Endothelial cell of umbilical vein (primary cell): ENCODE results near the gene FRMD6. TPM values are rescaled to one million over a fixed set of nuclear protein-coding genes. Genes with fewer than 3 reads are reported as not detected.
A peak's percentile ranks its signal among the peaks of the same experiment; 100 is the strongest.

Experiments used
- BruUV-seq: library from RNA; stranded (reverse); fragments of 400-500 nt; replicated peaks from 2 replicates; lab custom pipeline; 2021; lab: Mats Ljungman, UMichigan
- CTCF ChIA-PET: fragments of 300-600, 350-600 bp; sonication (Branson Sonifier 250); formaldehyde crosslinking; loops from one replicate; lab custom pipeline; 2021; ENCODE audit warnings: antibody characterized with exemption, inconsistent platforms; lab: Charles Lee
- POLR2A ChIA-PET: fragments of 300-600, 350-600 bp; sonication (Branson Sonifier 250); formaldehyde crosslinking; loops from one replicate; lab custom pipeline; 2021; ENCODE audit warnings: antibody characterized with exemption, inconsistent platforms; lab: Charles Lee
- DNase-seq: peaks from one replicate; pipeline ENCODE4 v3.0.0-alpha.2; 2011; ENCODE audit warnings: low read depth, low spot score
- FAIRE-seq: peaks from 2 replicates; lab custom pipeline; 2011; peaks lifted over from hg19 to GRCh38; lab: Jason Lieb, UNC
- H2AFZ ChIP-seq: 2 replicates; pipeline ENCODE4 v1.6.0; 2012; ENCODE audit warnings: low read depth, low read length, control low read depth, inconsistent platforms
- H3K27ac ChIP-seq: 2 replicates; pipeline ENCODE4 v1.5.1; 2011; ENCODE audit warnings: low read depth, mild to moderate bottlenecking, control low read depth, low read length, moderate library complexity; ENCODE audit not compliant: insufficient read depth
- H3K27me3 ChIP-seq, 2 experiments: 2 replicates each; pipeline versions ENCODE4 v1.6.0 to v1.6.1; 2011; ENCODE audit warnings: low read length in 2 of 2, mixed read lengths in 1 of 2; ENCODE audit not compliant: control insufficient read depth in 2 of 2, insufficient read depth in 2 of 2
- H3K36me3 ChIP-seq, 2 experiments: 2 replicates in 1 of 2; 3 replicates in 1 of 2; pipeline ENCODE4 v1.5.1; 2011; ENCODE audit warnings: low read length in 2 of 2, mild to moderate bottlenecking in 1 of 2, moderate library complexity in 1 of 2; ENCODE audit not compliant: control insufficient read depth in 2 of 2, insufficient read depth in 2 of 2; ENCODE audit errors: extremely low read depth in 1 of 2
- H3K4me1 ChIP-seq: 3 replicates; pipeline ENCODE4 v1.5.1; 2011; ENCODE audit warnings: mild to moderate bottlenecking, low read length; ENCODE audit not compliant: control insufficient read depth, insufficient read depth; ENCODE audit errors: extremely low read depth
- H3K4me2 ChIP-seq: 2 replicates; pipeline ENCODE4 v1.6.1; 2011; ENCODE audit warnings: low read length, control low read depth, mixed read lengths; ENCODE audit not compliant: insufficient read depth
- H3K4me3 ChIP-seq, 3 experiments: fragments of 200-600 bp in 1 of 3; sonication (generic), shearing (Covaris generic) in 1 of 3; replicated peaks in 1 of 3; 2 replicates each; pipeline ENCODE4 v1.5.1; 2011 to 2016; ENCODE audit warnings: control low read depth in 3 of 3, low read length in 3 of 3, mild to moderate bottlenecking in 2 of 3, inconsistent platforms in 1 of 3, low read depth in 1 of 3, moderate library complexity in 1 of 3; ENCODE audit not compliant: insufficient read depth in 1 of 3
- H3K79me2 ChIP-seq: 2 replicates; pipeline ENCODE4 v1.6.0; 2012; ENCODE audit warnings: low read length, inconsistent platforms; ENCODE audit not compliant: control insufficient read depth, insufficient read depth
- H3K9ac ChIP-seq: replicated peaks from 2 replicates; pipeline ENCODE3; 2011; ENCODE audit warnings: low read length, control low read depth; ENCODE audit not compliant: insufficient read depth; ENCODE audit errors: extremely low read depth
- H3K9me1 ChIP-seq: replicated peaks from 3 replicates; pipeline ENCODE4 v1.6.0; 2011; ENCODE audit warnings: mild to moderate bottlenecking, low read length; ENCODE audit not compliant: control insufficient read depth, insufficient read depth; ENCODE audit errors: extremely low read depth
- H3K9me3 ChIP-seq: replicated peaks from 2 replicates; pipeline ENCODE4 v1.5.1; 2012; ENCODE audit warnings: low read length, inconsistent platforms; ENCODE audit not compliant: control insufficient read depth, insufficient read depth
- H4K20me1 ChIP-seq: replicated peaks from 2 replicates; pipeline ENCODE3; 2011; ENCODE audit warnings: mild to moderate bottlenecking, low read length; ENCODE audit not compliant: control insufficient read depth, insufficient read depth; ENCODE audit errors: extremely low read depth
- EZH2 ChIP-seq: IDR thresholded peaks from 2 replicates; pipeline ENCODE4 v1.6.1; 2012; ENCODE audit warnings: borderline replicate concordance, low read depth, mild to moderate bottlenecking, moderate library complexity, low read length, inconsistent platforms; ENCODE audit not compliant: severe bottlenecking
- FOS ChIP-seq: IDR thresholded peaks from 2 replicates; pipeline ENCODE4 v1.6.1; 2011; ENCODE audit warnings: mild to moderate bottlenecking, low read length, moderate library complexity, borderline replicate concordance; ENCODE audit not compliant: insufficient read depth
- GATA2 ChIP-seq: IDR thresholded peaks from 2 replicates; pipeline ENCODE4 v1.7.0; 2011; ENCODE audit warnings: low read depth, mild to moderate bottlenecking, moderate library complexity, mixed read lengths, low read length; ENCODE audit not compliant: insufficient read length, insufficient read depth
- JUN ChIP-seq: IDR thresholded peaks from 2 replicates; pipeline ENCODE4 v1.6.1; 2011; ENCODE audit warnings: borderline replicate concordance, low read depth; ENCODE audit not compliant: insufficient read length, insufficient read depth
- MAX ChIP-seq: IDR thresholded peaks from 2 replicates; pipeline ENCODE4 v1.6.1; 2011; ENCODE audit not compliant: insufficient read depth, insufficient read length
- MYC ChIP-seq: IDR thresholded peaks from one replicate; pipeline ENCODE4 v1.6.1; 2011; ENCODE audit warnings: mild to moderate bottlenecking, low read depth, low read length
- POLR2A ChIP-seq: IDR thresholded peaks from 2 replicates; pipeline ENCODE4 v1.6.1; 2012; ENCODE audit warnings: low read depth, mild to moderate bottlenecking, control low read depth, low read length
- POLR2AphosphoS5 ChIP-seq: IDR thresholded peaks from 2 replicates; pipeline ENCODE4 v1.6.1; 2012; ENCODE audit warnings: low read depth, mild to moderate bottlenecking, control low read depth, low read length, moderate library complexity; ENCODE audit not compliant: insufficient read depth
- dilution Hi-C: fragments of 300-500 bp; cut with MboI; formaldehyde crosslinking; loops from one replicate; pipeline ENCODE4 v1.15.0; 2019; ENCODE audit warnings: low sequenced_read_pairs; ENCODE audit not compliant: extremely low pct_ligation_motif_present
- intact Hi-C: fragments of 100-400 bp; cut with micrococcal nuclease; formaldehyde crosslinking; loops from one replicate; pipeline ENCODE4 v1.10.0; 2022
- polyA plus RNA-seq, 4 experiments: library from polyadenylated mRNA; depleted of rRNA in 3 of 4; stranded (reverse) in 3 of 4; unstranded in 1 of 4; fragments of >200 nt; gene quantifications; 2 replicates each; pipeline versions ENCODE4 v1.2.1 to v1.2.3, GENCODE V29; 2011 to 2012; ENCODE audit warnings: missing spikeins in 1 of 4
- total RNA-seq: library from RNA; stranded (reverse); gene quantifications from 2 replicates; pipeline ENCODE4 v1.2.3, GENCODE V29; 2021
- TF ChIP-seq, protein P1 (sequence below), 2 donors: IDR thresholded peaks; 1 replicate in 1 of 2; 2 replicates in 1 of 2; pipeline ENCODE4 v1.5.1; 2011; ENCODE audit warnings: low read length in 2 of 2, mild to moderate bottlenecking in 2 of 2, moderate library complexity in 2 of 2, control low read depth in 1 of 2, inconsistent platforms in 1 of 2, low read depth in 1 of 2; ENCODE audit not compliant: insufficient read depth in 1 of 2; ENCODE audit errors: extremely low read depth in 1 of 2

FRMD6 gene
- total and polyA plus RNA-seq, 2 donors (not counting 3 experiments of a cell fraction or from before 2014, with no cell fraction given): 69.0 to 97.1 TPM

GRCh38 chr14:51735851-51736250 is 84.1 kb downstream of the FRMD6 start:
- no peaks in the 10 kb centered on the region for H4K20me1 ChIP-seq
- peaks cover 0 to 16% of the 10 kb centered on the region in 2 experiments for H3K27me3 ChIP-seq
- no peaks in the 10 kb centered on the region for H3K4me1 ChIP-seq
- H3K9ac ChIP-seq: no peak overlapping the region
- dilution Hi-C loops (no loop called here), intact Hi-C loops (no loop called here)
- no peaks in the 10 kb centered on the region for H3K9me3 ChIP-seq
- no peak for DNase-seq
- H2AFZ ChIP-seq: no peak overlapping the region
- peak; percentile 8 for FAIRE-seq
- H3K4me2 ChIP-seq: no peak overlapping the region
- POLR2A ChIA-PET: no interaction called here
- no peaks in the 10 kb centered on the region for H3K9me1 ChIP-seq
- H3K36me3 ChIP-seq: no peaks in the 10 kb centered on the region
- no peak overlapping the region for H3K27ac ChIP-seq
- no TSS peak for BruUV-seq
- CTCF ChIA-PET: interaction anchor here (2.4 kb wide), 1 partner anchor 40 kb away, joined by 7 read pairs; no protein-coding TSS in a partner anchor
- no peaks in the 10 kb centered on the region for H3K79me2 ChIP-seq
- no peak overlapping the region for H3K4me3 ChIP-seq
- TF ChIP-seq EZH2 (no peak), JUN (no peak), MYC (no peak), POLR2A (no peak), POLR2AphosphoS5 (no peak), GATA2 (no peak)

GRCh38 chr14:51738754-51739153 is 87.0 kb downstream of the FRMD6 start:
- ChIA-PET POLR2A (no interaction called here), CTCF (interaction anchor here (0.8 to 2.1 kb wide), 3 partner anchors 9 to 455 kb away, joined by 3 to 8 read pairs (median 7); no protein-coding TSS in a partner anchor)
- Histone ChIP-seq H3K4me3 (no peak overlapping the region), H4K20me1 (no peaks in the 10 kb centered on the region), H3K9me3 (no peaks in the 10 kb centered on the region), H3K27me3 (peaks cover 0 to 16% of the 10 kb centered on the region in 2 experiments), H3K9ac (no peak overlapping the region), H3K4me2 (no peak overlapping the region), H3K27ac (no peak overlapping the region), H3K79me2 (no peaks in the 10 kb centered on the region), H3K36me3 (no peaks in the 10 kb centered on the region), H2AFZ (no peak overlapping the region), H3K4me1 (no peaks in the 10 kb centered on the region), H3K9me1 (no peaks in the 10 kb centered on the region)
- no TSS peak for BruUV-seq
- intact Hi-C loops: no loop called here
- TF ChIP-seq MAX (no peak), FOS (no peak), POLR2A (no peak), POLR2AphosphoS5 (no peak), EZH2 (no peak), GATA2 (no peak), JUN (no peak), MYC (no peak)
- TF ChIP-seq, protein P1, sequence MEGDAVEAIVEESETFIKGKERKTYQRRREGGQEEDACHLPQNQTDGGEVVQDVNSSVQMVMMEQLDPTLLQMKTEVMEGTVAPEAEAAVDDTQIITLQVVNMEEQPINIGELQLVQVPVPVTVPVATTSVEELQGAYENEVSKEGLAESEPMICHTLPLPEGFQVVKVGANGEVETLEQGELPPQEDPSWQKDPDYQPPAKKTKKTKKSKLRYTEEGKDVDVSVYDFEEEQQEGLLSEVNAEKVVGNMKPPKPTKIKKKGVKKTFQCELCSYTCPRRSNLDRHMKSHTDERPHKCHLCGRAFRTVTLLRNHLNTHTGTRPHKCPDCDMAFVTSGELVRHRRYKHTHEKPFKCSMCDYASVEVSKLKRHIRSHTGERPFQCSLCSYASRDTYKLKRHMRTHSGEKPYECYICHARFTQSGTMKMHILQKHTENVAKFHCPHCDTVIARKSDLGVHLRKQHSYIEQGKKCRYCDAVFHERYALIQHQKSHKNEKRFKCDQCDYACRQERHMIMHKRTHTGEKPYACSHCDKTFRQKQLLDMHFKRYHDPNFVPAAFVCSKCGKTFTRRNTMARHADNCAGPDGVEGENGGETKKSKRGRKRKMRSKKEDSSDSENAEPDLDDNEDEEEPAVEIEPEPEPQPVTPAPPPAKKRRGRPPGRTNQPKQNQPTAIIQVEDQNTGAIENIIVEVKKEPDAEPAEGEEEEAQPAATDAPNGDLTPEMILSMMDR (IDR thresholded peaks at IDR 0.05; ENCODE audit: extremely low read depth in 1 of 2, insufficient read depth in 1 of 2, low read depth in 1 of 2, low read length in 2 of 2): no peak
- DNase-seq: no peak
- dilution Hi-C loops: no loop called here
- no peak for FAIRE-seq
